HepG2 (cell line): ENCODE measurements around the gene AKAP6. TPM values are rescaled to one million over a fixed set of nuclear protein-coding genes. Genes with fewer than 3 reads are reported as not detected.

ENCODE experiments used
- ARID3A ChIP-seq: IDR thresholded peaks from 2 replicates; pipeline ENCODE4 v1.6.1; 2012; ENCODE audit warnings: low read depth, low read length, improper control_type of control experiment
- CBX2 ChIP-seq, 2 experiments: fragments of 200-600 bp in 1 of 2; sonication (generic); formaldehyde crosslinking in 1 of 2; IDR thresholded peaks; 2 replicates each; pipeline versions ENCODE4 v1.7.0 to v1.8.1; 2018 to 2022; ENCODE audit warnings: low read depth in 2 of 2, low read length in 1 of 2, mild to moderate bottlenecking in 1 of 2, missing genetic modification reagents in 1 of 2
- CEBPG ChIP-seq: IDR thresholded peaks from 2 replicates; pipeline ENCODE4 v1.6.1; 2016
- FOXA1 ChIP-seq, 2 experiments: fragments of 450-650 bp in 1 of 2; sonication (generic) in 1 of 2; formaldehyde crosslinking in 1 of 2; IDR thresholded peaks; 2 replicates each; pipeline versions ENCODE4 v1.4.0 to v1.6.1; 2016 to 2020; ENCODE audit warnings: missing genetic modification reagents in 1 of 2
- GATAD2A ChIP-seq: IDR thresholded peaks from 2 replicates; pipeline ENCODE4 v1.6.1; 2016
- HMG20A ChIP-seq: IDR thresholded peaks from 2 replicates; pipeline ENCODE4 v1.6.1; 2016; ENCODE audit warnings: borderline replicate concordance
- HMG20B ChIP-seq: conservative IDR thresholded peaks from 2 replicates; pipeline ENCODE4 v1.6.1; 2016; ENCODE audit warnings: missing genetic modification reagents, missing compliant biosample characterization
- HNF4A ChIP-seq: sonication (generic); formaldehyde crosslinking; IDR thresholded peaks from 2 replicates; pipeline ENCODE4 v1.4.0; 2020; ENCODE audit warnings: missing genetic modification reagents
- ISL2 ChIP-seq: sonication (generic); formaldehyde crosslinking; IDR thresholded peaks from 2 replicates; pipeline ENCODE4 v1.5.0; 2020; ENCODE audit warnings: missing genetic modification reagents
- MBNL3 ChIP-seq: fragments of 250-450 bp; sonication (Bioruptor Pico); conservative IDR thresholded peaks from 2 replicates; pipeline ENCODE4 v1.8.0; 2022; ENCODE audit warnings: mild to moderate bottlenecking, inconsistent platforms
- MED1 ChIP-seq: sonication (generic); formaldehyde crosslinking; IDR thresholded peaks from 2 replicates; pipeline ENCODE4 v1.4.0; 2020; ENCODE audit warnings: missing genetic modification reagents
- PAXIP1 ChIP-seq: sonication (generic); formaldehyde crosslinking; conservative IDR thresholded peaks from 2 replicates; pipeline ENCODE4 v1.4.0; 2020; ENCODE audit warnings: mild to moderate bottlenecking, missing genetic modification reagents, moderate library complexity
- PHF21A ChIP-seq: sonication (generic); formaldehyde crosslinking; IDR thresholded peaks from 2 replicates; pipeline ENCODE4 v1.5.0; 2020; ENCODE audit warnings: mild to moderate bottlenecking, missing genetic modification reagents
- RERE ChIP-seq: IDR thresholded peaks from 2 replicates; pipeline ENCODE4 v1.6.1; 2016; ENCODE audit warnings: low read depth, missing genetic modification reagents, missing compliant biosample characterization
- RXRB ChIP-seq: IDR thresholded peaks from 2 replicates; pipeline ENCODE4 v1.6.1; 2016; ENCODE audit warnings: borderline replicate concordance, missing genetic modification reagents, missing compliant biosample characterization
- TBX3 ChIP-seq: fragments of 450-650 bp; IDR thresholded peaks from 2 replicates; pipeline ENCODE4 v1.6.1; 2017; ENCODE audit warnings: antibody characterized with exemption, mild to moderate bottlenecking, inconsistent platforms, borderline replicate concordance
- ZNF143 ChIP-seq: sonication (generic); formaldehyde crosslinking; IDR thresholded peaks from 2 replicates; pipeline ENCODE4 v1.4.0; 2020; ENCODE audit warnings: missing genetic modification reagents
- ZNF788 ChIP-seq: sonication (generic); formaldehyde crosslinking; IDR thresholded peaks from 2 replicates; pipeline ENCODE4 v1.5.0; 2020; ENCODE audit warnings: mild to moderate bottlenecking, missing genetic modification reagents, borderline replicate concordance
- ZNF878 ChIP-seq: sonication (generic); formaldehyde crosslinking; IDR thresholded peaks from 2 replicates; pipeline ENCODE4 v1.8.1; 2023; ENCODE audit warnings: mild to moderate bottlenecking, missing genetic modification reagents, moderate library complexity
- polyA plus RNA-seq, 8 experiments: library from polyadenylated mRNA; depleted of rRNA in 3 of 8; stranded (reverse) in 7 of 8; unstranded in 1 of 8; fragments of >200 nt; fragmentation: Illumina TruSeq in 4 of 8; extraction: Trizol in 4 of 8; gene quantifications; 2 replicates each; pipeline versions ENCODE4 v1.2.1 to v1.2.3, GENCODE V29; 2011 to 2016; ENCODE audit warnings: low read depth in 4 of 8, missing spikeins in 1 of 8, mixed read lengths in 1 of 8; ENCODE audit not compliant: insufficient read depth in 1 of 8
- total RNA-seq, 5 experiments: library from RNA; depleted of rRNA; stranded (reverse); fragments of >200 nt; fragmentation: Illumina TruSeq; extraction: Trizol; gene quantifications; 2 replicates each; pipeline ENCODE4 v1.2.3, GENCODE V29; 2016; ENCODE audit warnings: low read depth in 1 of 5

The AKAP6 gene
- total and polyA plus RNA-seq, 2 of the 13 experiments (the other 11 are each of a cell fraction or from before 2014, with no cell fraction given), result 1.4 TPM

- TF ChIP-seq ZNF143 (CRISPR knock-in tag), result peak; percentile 46; the same call in 1 of the 2 replicates
- TF ChIP-seq HMG20A, result peak; percentile 11; the same call in 1 of the 2 replicates
- peak; percentile 70; the same call in 1 of the 2 replicates for TF ChIP-seq ARID3A
- TF ChIP-seq ZNF788 (CRISPR knock-in tag), result no peak
- TF ChIP-seq HMG20B (CRISPR knock-in tag), result 0 out of 2 replicates have a peak, but pooled peaks have one; percentile 34
- TF ChIP-seq ISL2, result peak; percentile 67; the same call in 1 of the 2 replicates
- TF ChIP-seq HNF4A, result peak; percentile 69
- 0 out of 2 replicates have a peak, but pooled peaks have one; percentile 30 for TF ChIP-seq RXRB (CRISPR knock-in tag)
- 0 out of 2 replicates have a peak, but pooled peaks have one; percentile 40 for TF ChIP-seq PHF21A
- TF ChIP-seq RERE (CRISPR knock-in tag), result no peak
- 0 out of 2 replicates have a peak, but pooled peaks have one; percentile 25 for TF ChIP-seq MED1
- TF ChIP-seq CEBPG, result no peak
- TF ChIP-seq GATAD2A (CRISPR knock-in tag), result 0 out of 2 replicates have a peak, but pooled peaks have one; percentile 55
- no peak for TF ChIP-seq CBX2 (IDR thresholded peaks at IDR 0.05; ENCODE audit: low read depth, low read length)
- no peak for TF ChIP-seq CBX2 (CRISPR knock-in tag; IDR thresholded peaks at IDR 0.05; ENCODE audit: low read depth)
- TF ChIP-seq MBNL3 (CRISPR knock-in tag), result 0 out of 2 replicates have a peak, but pooled peaks have one; percentile 31
- peak; percentile 61 for TF ChIP-seq ZNF878 (CRISPR knock-in tag)
- TF ChIP-seq TBX3, result peak; percentile 41; the same call in 1 of the 2 replicates
- no peak for TF ChIP-seq FOXA1 (IDR thresholded peaks at IDR 0.05)
- TF ChIP-seq FOXA1 (CRISPR knock-in tag; IDR thresholded peaks at IDR 0.05), result peak; percentile 77
- peak; percentile 56 for TF ChIP-seq PAXIP1 (CRISPR knock-in tag)
Observed at GRCh38 chr14:32307881-32308582, 21.1 kb upstream of the AKAP6 start (continued).
